ENCODE data around the gene SPTBN5.

Gene SPTBN5

DNA sequence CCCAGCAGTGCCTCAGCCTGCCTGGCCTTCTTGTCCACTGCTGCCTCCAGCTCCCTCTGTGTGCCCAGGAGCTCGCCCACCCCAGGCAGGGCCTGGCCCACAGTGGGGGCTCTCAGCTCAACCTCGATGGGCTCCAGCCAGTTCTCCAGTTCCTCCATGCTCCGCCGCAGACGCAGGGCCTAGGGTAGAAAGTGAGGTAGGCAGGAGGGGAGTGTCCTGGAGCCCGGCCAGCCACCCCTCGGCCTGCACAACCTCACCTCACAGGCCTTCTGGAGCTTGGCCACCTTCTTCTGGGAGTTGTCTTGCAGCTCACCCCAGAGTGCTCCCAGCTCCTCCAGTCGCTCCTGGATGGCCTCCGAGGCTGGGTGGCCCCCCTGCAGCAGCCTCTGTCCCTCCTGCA lies 36.5 kb downstream of the SPTBN5 start:
- no peak overlapping the region for H2AK5ac ChIP-seq (ENCODE audit: low read length)
- no peaks in the 10 kb centered on the region for H3K27me3 ChIP-seq (ENCODE audit: insufficient read depth, low read length)
- no peak overlapping the region for H3K14ac ChIP-seq (ENCODE audit: low read length)
- no peak overlapping the region for H2BK120ac ChIP-seq (ENCODE audit: insufficient read depth, low read length, poor library complexity)
- no peaks in the 10 kb centered on the region for H3K79me2 ChIP-seq (ENCODE audit: control insufficient read depth, insufficient read depth, low read length, poor library complexity)
- no peak overlapping the region for H2BK5ac ChIP-seq (ENCODE audit: low read depth, low read length, poor library complexity)
- H2AFZ ChIP-seq (ENCODE audit: insufficient read depth, low read length, poor library complexity): no peak overlapping the region
- no peak overlapping the region for H4K12ac ChIP-seq (ENCODE audit: low read depth, low read length)
- H3K36me3 ChIP-seq (ENCODE audit: control insufficient read depth in 1 of 2, insufficient read depth in 2 of 2, low read length in 2 of 2): no peaks in the 10 kb centered on the region
- H2BK12ac ChIP-seq (ENCODE audit: low read length): no peak overlapping the region
- WGBS (ENCODE audit: extremely low coverage, insufficient coverage, insufficient read length): no CpG with 5 or more reads among the region's 9 CpGs
- DNase-seq: no peak
- H3K4me3 ChIP-seq (ENCODE audit: low read depth, low read length): no peak overlapping the region
- H3K4ac ChIP-seq (ENCODE audit: low read depth, low read length): no peak overlapping the region
- no peak overlapping the region for H3K27ac ChIP-seq (ENCODE audit: low read depth, low read length)
- no peak overlapping the region for H3K23ac ChIP-seq (ENCODE audit: low read length)
- no peak overlapping the region for H3K4me2 ChIP-seq (ENCODE audit: low read length)
- H3K9me3 ChIP-seq (ENCODE audit: insufficient read depth, low read depth, low read length): no peaks in the 10 kb centered on the region
- H3K18ac ChIP-seq (ENCODE audit: low read length): no peak overlapping the region
- no peaks in the 10 kb centered on the region for H3K79me1 ChIP-seq (ENCODE audit: low read length)
- H4K91ac ChIP-seq (ENCODE audit: low read depth, low read length): no peak overlapping the region
- no peaks in the 10 kb centered on the region for H3K4me1 ChIP-seq (ENCODE audit: control insufficient read depth in 1 of 2, insufficient read depth in 2 of 2, low read length in 2 of 2)
- no peak overlapping the region for H4K8ac ChIP-seq (ENCODE audit: low read depth, low read length)
- H3K9ac ChIP-seq (ENCODE audit: low read length): no peak overlapping the region

DNA sequence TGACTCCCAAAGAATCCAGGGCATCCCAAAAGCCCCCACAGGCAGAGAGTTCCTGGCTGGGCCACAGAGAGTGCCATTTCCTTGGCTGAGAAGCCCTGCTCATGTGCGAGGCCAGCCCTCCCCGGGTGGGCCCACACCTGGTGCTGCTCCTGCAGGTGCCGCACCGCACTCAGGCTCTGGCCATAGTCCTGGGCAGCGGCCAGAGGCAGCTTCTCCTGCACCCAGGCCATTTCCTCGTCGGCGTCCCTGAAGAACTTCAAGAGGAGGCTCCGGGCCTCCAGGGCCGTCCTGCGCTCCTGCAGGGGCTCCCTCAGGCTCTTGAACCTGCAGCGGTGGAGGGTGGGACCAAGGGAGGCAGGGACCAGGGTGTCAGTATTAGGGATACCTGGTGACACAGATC lies 37.1 kb downstream of the SPTBN5 start:
- no peak overlapping the region for H3K4me3 ChIP-seq (ENCODE audit: low read depth, low read length)
- no peaks in the 10 kb centered on the region for H3K79me2 ChIP-seq (ENCODE audit: control insufficient read depth, insufficient read depth, low read length, poor library complexity)
- no peak overlapping the region for H2BK12ac ChIP-seq (ENCODE audit: low read length)
- no peak overlapping the region for H2AFZ ChIP-seq (ENCODE audit: insufficient read depth, low read length, poor library complexity)
- H3K23ac ChIP-seq (ENCODE audit: low read length): no peak overlapping the region
- H2BK5ac ChIP-seq (ENCODE audit: low read depth, low read length, poor library complexity): no peak overlapping the region
- H3K27me3 ChIP-seq (ENCODE audit: insufficient read depth, low read length): no peaks in the 10 kb centered on the region
- H4K91ac ChIP-seq (ENCODE audit: low read depth, low read length): no peak overlapping the region
- H3K27ac ChIP-seq (ENCODE audit: low read depth, low read length): no peak overlapping the region
- no peak overlapping the region for H3K4ac ChIP-seq (ENCODE audit: low read depth, low read length)
- H3K14ac ChIP-seq (ENCODE audit: low read length): no peak overlapping the region
- no peaks in the 10 kb centered on the region for H3K9me3 ChIP-seq (ENCODE audit: insufficient read depth, low read depth, low read length)
- no peaks in the 10 kb centered on the region for H3K36me3 ChIP-seq (ENCODE audit: control insufficient read depth in 1 of 2, insufficient read depth in 2 of 2, low read length in 2 of 2)
- no peak for DNase-seq
- no peak overlapping the region for H3K9ac ChIP-seq (ENCODE audit: low read length)
- H3K4me1 ChIP-seq (ENCODE audit: control insufficient read depth in 1 of 2, insufficient read depth in 2 of 2, low read length in 2 of 2): no peaks in the 10 kb centered on the region
- no peak overlapping the region for H3K4me2 ChIP-seq (ENCODE audit: low read length)
- no CpG with 5 or more reads among the region's 12 CpGs for WGBS (ENCODE audit: extremely low coverage, insufficient coverage, insufficient read length)
- H4K12ac ChIP-seq (ENCODE audit: low read depth, low read length): no peak overlapping the region
- no peaks in the 10 kb centered on the region for H3K79me1 ChIP-seq (ENCODE audit: low read length)
- H2BK120ac ChIP-seq (ENCODE audit: insufficient read depth, low read length, poor library complexity): no peak overlapping the region
- H4K8ac ChIP-seq (ENCODE audit: low read depth, low read length): no peak overlapping the region
- H3K18ac ChIP-seq (ENCODE audit: low read length): no peak overlapping the region
- no peak overlapping the region for H2AK5ac ChIP-seq (ENCODE audit: low read length)

DNA sequence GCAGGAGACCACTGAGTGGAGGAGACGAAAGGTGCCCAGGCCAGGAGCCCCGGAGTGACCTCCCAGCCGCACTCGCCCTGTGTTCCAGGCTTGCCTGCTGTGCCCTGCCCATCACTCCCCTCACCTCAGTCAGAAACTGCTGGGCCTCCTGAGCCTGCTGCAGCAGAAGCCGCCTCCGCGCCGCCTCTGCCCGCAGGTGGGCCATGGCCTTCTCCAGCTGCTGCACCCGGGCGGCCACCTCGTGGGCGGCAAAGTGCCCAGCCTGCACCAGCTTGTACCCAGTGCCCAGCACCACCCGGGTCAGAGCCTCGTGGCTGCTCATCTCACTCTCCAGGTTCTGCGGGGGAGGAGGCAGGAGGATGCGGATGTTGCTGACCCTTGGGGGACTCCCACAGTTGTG lies 37.6 kb downstream of the SPTBN5 start:
- Histone ChIP-seq H4K8ac (ENCODE audit: low read depth, low read length) (no peak overlapping the region), H2BK12ac (ENCODE audit: low read length) (no peak overlapping the region), H3K27me3 (ENCODE audit: insufficient read depth, low read length) (no peaks in the 10 kb centered on the region), H3K23ac (ENCODE audit: low read length) (no peak overlapping the region), H4K91ac (ENCODE audit: low read depth, low read length) (no peak overlapping the region), H3K4ac (ENCODE audit: low read depth, low read length) (no peak overlapping the region), H2BK5ac (ENCODE audit: low read depth, low read length, poor library complexity) (no peak overlapping the region), H3K4me3 (ENCODE audit: low read depth, low read length) (no peak overlapping the region), H2BK120ac (ENCODE audit: insufficient read depth, low read length, poor library complexity) (no peak overlapping the region), H3K79me1 (ENCODE audit: low read length) (no peaks in the 10 kb centered on the region), H3K9ac (ENCODE audit: low read length) (no peak overlapping the region), H3K4me2 (ENCODE audit: low read length) (no peak overlapping the region), H2AFZ (ENCODE audit: insufficient read depth, low read length, poor library complexity) (no peak overlapping the region), H3K14ac (ENCODE audit: low read length) (no peak overlapping the region), H4K12ac (ENCODE audit: low read depth, low read length) (no peak overlapping the region), H3K9me3 (ENCODE audit: insufficient read depth, low read depth, low read length) (no peaks in the 10 kb centered on the region), H3K36me3 (ENCODE audit: control insufficient read depth in 1 of 2, insufficient read depth in 2 of 2, low read length in 2 of 2) (no peaks in the 10 kb centered on the region), H3K27ac (ENCODE audit: low read depth, low read length) (no peak overlapping the region), H3K4me1 (ENCODE audit: control insufficient read depth in 1 of 2, insufficient read depth in 2 of 2, low read length in 2 of 2) (no peaks in the 10 kb centered on the region), H2AK5ac (ENCODE audit: low read length) (no peak overlapping the region), H3K18ac (ENCODE audit: low read length) (no peak overlapping the region), H3K79me2 (ENCODE audit: control insufficient read depth, insufficient read depth, low read length, poor library complexity) (no peaks in the 10 kb centered on the region)
- WGBS (ENCODE audit: extremely low coverage, insufficient coverage, insufficient read length): no CpG with 5 or more reads among the region's 17 CpGs
- DNase-seq: no peak

DNA sequence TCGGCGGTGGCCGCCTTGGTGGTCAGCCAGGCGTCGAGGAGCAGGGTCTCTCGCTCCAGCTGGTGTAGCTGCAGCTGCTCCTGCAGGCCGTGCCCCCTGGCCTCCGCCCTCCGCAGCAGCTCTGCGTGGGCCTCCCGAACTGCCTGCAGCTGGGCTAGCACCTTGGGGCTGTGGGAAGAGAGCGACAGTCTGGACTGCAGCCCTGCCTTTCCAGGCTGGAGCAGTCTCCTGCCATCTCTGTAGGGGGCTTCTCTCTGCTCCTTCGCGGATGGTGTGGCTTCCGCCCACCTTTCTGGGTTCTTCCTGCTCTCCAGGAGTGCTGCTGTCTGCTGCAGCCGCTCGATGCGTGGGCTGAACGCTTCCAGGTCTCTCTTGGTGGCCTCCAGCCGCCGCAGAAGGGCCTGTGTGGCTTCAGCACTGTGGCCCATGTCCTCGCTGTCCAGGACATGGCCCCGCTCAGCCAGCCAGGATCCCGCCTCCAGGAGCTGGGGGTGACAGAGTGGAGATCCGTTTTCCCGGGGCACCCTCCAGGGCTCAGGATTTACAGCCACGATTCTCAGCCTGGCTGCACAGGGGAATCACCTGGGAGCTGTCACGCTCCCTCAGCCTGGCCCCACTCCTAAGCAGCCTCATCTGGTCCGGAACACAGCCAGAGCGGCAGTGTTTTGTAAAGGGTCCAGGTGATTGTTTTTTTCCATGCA lies 38.4 kb downstream of the SPTBN5 start:
- Histone ChIP-seq H2BK12ac (ENCODE audit: low read length) (no peak overlapping the region), H3K27me3 (ENCODE audit: insufficient read depth, low read length) (no peaks in the 10 kb centered on the region), H3K4me1 (ENCODE audit: control insufficient read depth in 1 of 2, insufficient read depth in 2 of 2, low read length in 2 of 2) (no peaks in the 10 kb centered on the region), H2BK5ac (ENCODE audit: low read depth, low read length, poor library complexity) (no peak overlapping the region), H4K8ac (ENCODE audit: low read depth, low read length) (no peak overlapping the region), H3K79me1 (ENCODE audit: low read length) (no peaks in the 10 kb centered on the region), H4K12ac (ENCODE audit: low read depth, low read length) (no peak overlapping the region), H3K4ac (ENCODE audit: low read depth, low read length) (no peak overlapping the region), H3K79me2 (ENCODE audit: control insufficient read depth, insufficient read depth, low read length, poor library complexity) (no peaks in the 10 kb centered on the region), H4K91ac (ENCODE audit: low read depth, low read length) (no peak overlapping the region), H3K18ac (ENCODE audit: low read length) (no peak overlapping the region), H3K36me3 (ENCODE audit: control insufficient read depth in 1 of 2, insufficient read depth in 2 of 2, low read length in 2 of 2) (no peaks in the 10 kb centered on the region), H2BK120ac (ENCODE audit: insufficient read depth, low read length, poor library complexity) (no peak overlapping the region), H3K4me2 (ENCODE audit: low read length) (no peak overlapping the region), H3K4me3 (ENCODE audit: low read depth, low read length) (no peak overlapping the region), H3K9me3 (ENCODE audit: insufficient read depth, low read depth, low read length) (no peaks in the 10 kb centered on the region), H2AFZ (ENCODE audit: insufficient read depth, low read length, poor library complexity) (no peak overlapping the region), H3K23ac (ENCODE audit: low read length) (no peak overlapping the region), H3K9ac (ENCODE audit: low read length) (no peak overlapping the region), H2AK5ac (ENCODE audit: low read length) (no peak overlapping the region), H3K27ac (ENCODE audit: low read depth, low read length) (no peak overlapping the region), H3K14ac (ENCODE audit: low read length) (no peak overlapping the region)
- DNase-seq: no peak
- WGBS (ENCODE audit: extremely low coverage, insufficient coverage, insufficient read length): no CpG with 5 or more reads among the region's 30 CpGs

Data from trophoblast cell (in vitro differentiated cells and primary cell).